ENCODE data around the gene SLC25A51. TPM values are rescaled to one million over a fixed set of nuclear protein-coding genes. Genes with fewer than 3 reads are reported as not detected.

SLC25A51 gene
- total and polyA plus RNA-seq, 11 donors: 8.6 to 27.6 (median 22.1) TPM

DNA sequence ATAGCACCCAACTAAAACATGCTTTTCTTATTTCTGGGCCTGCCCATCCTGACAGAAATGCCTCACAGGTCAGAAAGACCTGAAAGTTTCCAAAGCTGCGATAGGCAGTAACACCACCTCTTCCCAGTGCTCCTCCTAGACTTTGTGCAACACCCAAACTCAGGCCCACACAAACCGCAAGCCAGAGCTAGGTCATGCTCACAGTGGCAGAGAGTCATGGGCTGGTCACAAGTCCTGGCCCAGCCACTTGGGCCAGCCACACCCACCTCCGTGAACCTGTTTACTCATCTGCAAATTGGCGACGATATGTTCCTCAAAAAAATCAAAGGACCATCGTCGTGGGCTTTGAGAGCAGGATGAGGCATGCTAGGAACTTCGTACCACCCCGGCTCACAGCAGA lies 44.0 kb upstream of the SLC25A51 start:
- ATAC-seq: no peak
- peaks cover 0 to 57% (median 33%) of the 10 kb centered on the region in 12 donors for H3K4me1 ChIP-seq
- peak in 1 of 5 donors; percentile 23 for DNase-seq
- peaks cover 0 to 44% (median 14%) of the 10 kb centered on the region in 9 donors for H3K36me3 ChIP-seq
- H3K4me3 ChIP-seq: no peak overlapping the region
- WGBS, 4 donors: 85 to 87% (median 86%) methylated on average over 9 of the region's 9 CpGs
- no peak for TF ChIP-seq POLR2A (IDR thresholded peaks at IDR 0.05)
- TF ChIP-seq, protein P1, sequence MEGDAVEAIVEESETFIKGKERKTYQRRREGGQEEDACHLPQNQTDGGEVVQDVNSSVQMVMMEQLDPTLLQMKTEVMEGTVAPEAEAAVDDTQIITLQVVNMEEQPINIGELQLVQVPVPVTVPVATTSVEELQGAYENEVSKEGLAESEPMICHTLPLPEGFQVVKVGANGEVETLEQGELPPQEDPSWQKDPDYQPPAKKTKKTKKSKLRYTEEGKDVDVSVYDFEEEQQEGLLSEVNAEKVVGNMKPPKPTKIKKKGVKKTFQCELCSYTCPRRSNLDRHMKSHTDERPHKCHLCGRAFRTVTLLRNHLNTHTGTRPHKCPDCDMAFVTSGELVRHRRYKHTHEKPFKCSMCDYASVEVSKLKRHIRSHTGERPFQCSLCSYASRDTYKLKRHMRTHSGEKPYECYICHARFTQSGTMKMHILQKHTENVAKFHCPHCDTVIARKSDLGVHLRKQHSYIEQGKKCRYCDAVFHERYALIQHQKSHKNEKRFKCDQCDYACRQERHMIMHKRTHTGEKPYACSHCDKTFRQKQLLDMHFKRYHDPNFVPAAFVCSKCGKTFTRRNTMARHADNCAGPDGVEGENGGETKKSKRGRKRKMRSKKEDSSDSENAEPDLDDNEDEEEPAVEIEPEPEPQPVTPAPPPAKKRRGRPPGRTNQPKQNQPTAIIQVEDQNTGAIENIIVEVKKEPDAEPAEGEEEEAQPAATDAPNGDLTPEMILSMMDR (IDR thresholded peaks at IDR 0.05): no peak
- intact Hi-C loops (cut with DNase I): loop anchor here in 1 of 10 donors (5.0 kb wide), 1 partner anchor 34 kb away; no protein-coding TSS in a partner anchor
- H3K27ac ChIP-seq: no peak overlapping the region
- H3K27me3 ChIP-seq: no peaks in the 10 kb centered on the region
- H3K9me3 ChIP-seq: no peaks in the 10 kb centered on the region

- peaks cover 0 to 44% (median 14%) of the 10 kb centered on the region in 9 donors for H3K36me3 ChIP-seq
- ATAC-seq (no peak), DNase-seq (peak in 1 of 5 donors; percentile 39)
- H3K27me3 ChIP-seq: no peaks in the 10 kb centered on the region
- H3K4me3 ChIP-seq: no peak overlapping the region
- WGBS, 4 donors: 80 to 94% (median 87%) methylated on average over 7 of the region's 7 CpGs
- intact Hi-C loops (cut with DNase I): loop anchor here in 1 of 10 donors (5.0 kb wide), 1 partner anchor 35 kb away; no protein-coding TSS in a partner anchor
- no peaks in the 10 kb centered on the region for H3K9me3 ChIP-seq
- TF ChIP-seq, protein P1 (IDR thresholded peaks at IDR 0.05): no peak
- TF ChIP-seq POLR2A (IDR thresholded peaks at IDR 0.05): no peak
- H3K27ac ChIP-seq: no peak overlapping the region
- H3K4me1 ChIP-seq: peaks cover 0 to 62% (median 34%) of the 10 kb centered on the region in 12 donors
Observed at GRCh38 chr9:37947471-37947870, 43.5 kb upstream of the SLC25A51 start.

DNA sequence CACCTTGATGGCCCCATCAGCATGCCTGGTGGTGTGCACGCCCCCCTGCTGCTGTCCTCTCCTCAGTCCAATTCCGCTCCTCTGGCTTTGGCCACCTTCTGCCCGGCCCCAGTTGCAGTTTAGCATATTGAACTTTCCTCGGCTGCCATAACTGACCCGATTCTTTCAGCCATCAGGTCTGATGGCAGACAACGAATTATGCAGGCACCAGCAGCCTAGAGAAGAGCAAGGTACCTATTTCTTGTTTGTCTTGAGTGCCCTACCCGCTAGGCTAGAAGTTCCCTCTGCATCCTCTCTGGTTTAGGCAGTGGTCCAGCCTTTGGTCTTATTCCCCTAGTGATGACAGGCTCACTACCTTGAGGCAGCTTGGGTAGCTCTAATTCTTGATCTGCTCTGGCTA lies 43.0 kb upstream of the SLC25A51 start:
- Histone ChIP-seq H3K9me3 (no peaks in the 10 kb centered on the region), H3K27me3 (no peaks in the 10 kb centered on the region), H3K4me3 (no peak overlapping the region), H3K27ac (no peak overlapping the region), H3K4me1 (peaks cover 0 to 63% (median 34%) of the 10 kb centered on the region in 12 donors), H3K36me3 (peaks cover 0 to 40% (median 14%) of the 10 kb centered on the region in 9 donors)
- intact Hi-C loops (cut with DNase I): loop anchor here in 1 of 10 donors (5.0 kb wide), 1 partner anchor 35 kb away; no protein-coding TSS in a partner anchor
- ATAC-seq (no peak), DNase-seq (no peak)
- 97 to 99% (median 98%) methylated on average over 7 of the region's 7 CpGs for WGBS, 4 donors
- no peak for TF ChIP-seq POLR2A (IDR thresholded peaks at IDR 0.05)
- TF ChIP-seq, protein P1 (IDR thresholded peaks at IDR 0.05): no peak

GRCh38 chr9:37946041-37946440 lies 42.1 kb upstream of the SLC25A51 start:
- DNase-seq (peak in 1 of 5 donors; percentile 11), ATAC-seq (no peak)
- 90 to 94% (median 90%) methylated on average over 7 to 8 of the region's 8 CpGs for WGBS, 4 donors
- no peak for TF ChIP-seq POLR2A (IDR thresholded peaks at IDR 0.05)
- no peak overlapping the region for H3K27ac ChIP-seq
- no peak overlapping the region for H3K4me3 ChIP-seq
- no peaks in the 10 kb centered on the region for H3K9me3 ChIP-seq
- no peaks in the 10 kb centered on the region for H3K27me3 ChIP-seq
- peaks cover 0 to 34% (median 14%) of the 10 kb centered on the region in 9 donors for H3K36me3 ChIP-seq
- intact Hi-C loops (cut with DNase I): loop anchor here in 1 of 10 donors (5.0 kb wide), 1 partner anchor 36 kb away; no protein-coding TSS in a partner anchor
- peaks cover 0 to 60% (median 30%) of the 10 kb centered on the region in 12 donors for H3K4me1 ChIP-seq

Data from heart left ventricle (tissue), 16 donors.